Glomerular visceral epithelial cell (primary cell): ENCODE data around the gene GALNT2.

ENCODE experiments used
- DNase-seq: peaks from one replicate; pipeline ENCODE4 v3.0.0-alpha.2; 2016; ENCODE audit errors: extremely low spot score

GALNT2 gene

DNA sequence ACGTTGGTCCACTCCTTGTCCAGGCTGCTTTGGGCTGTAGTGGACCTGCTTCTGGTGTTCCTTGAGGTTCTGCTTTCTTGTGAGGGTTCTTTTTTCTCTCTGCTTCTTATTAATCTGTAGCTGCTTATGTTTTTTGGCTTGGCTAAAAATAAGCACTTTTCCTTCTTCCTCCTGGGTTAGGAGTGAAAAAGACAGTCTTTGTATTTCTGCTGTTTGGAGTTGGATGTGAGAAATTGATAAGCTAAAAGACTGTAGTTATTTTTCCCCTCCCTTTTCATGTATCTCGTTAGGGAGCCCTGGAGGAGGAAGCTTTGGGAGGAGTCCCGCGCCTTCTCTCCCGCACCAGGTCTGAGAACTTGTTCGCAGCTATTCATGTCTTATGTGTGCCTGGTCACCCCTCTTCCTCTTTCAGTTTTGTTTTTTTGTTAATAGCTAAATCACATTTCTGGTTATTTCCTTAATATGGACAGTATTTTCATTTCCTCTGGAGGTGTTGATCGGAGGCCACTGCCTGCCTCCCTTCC is 79.0 kb downstream of the GALNT2 start:
- DNase-seq: no peak

DNA sequence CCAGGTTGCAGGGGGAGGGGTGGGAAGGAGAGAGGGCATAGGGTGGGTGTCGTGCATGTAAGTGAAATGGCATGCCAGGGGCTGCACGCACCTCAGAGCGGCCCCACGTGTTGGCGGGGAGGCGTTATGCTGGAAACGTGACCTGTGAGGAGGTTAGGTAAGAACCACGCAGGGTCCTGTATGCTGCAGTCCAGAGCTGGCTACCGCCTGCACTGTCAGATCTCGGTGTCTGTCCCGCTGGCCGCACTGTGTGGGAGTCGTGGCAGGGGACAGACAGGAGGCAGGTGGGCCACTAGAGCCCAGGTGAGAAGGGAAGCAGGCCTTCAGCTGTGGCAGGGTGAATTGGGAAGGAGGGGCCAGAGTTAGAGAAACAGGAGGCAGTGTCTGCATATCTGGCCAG is 79.7 kb downstream of the GALNT2 start:
- DNase-seq: no peak

DNA sequence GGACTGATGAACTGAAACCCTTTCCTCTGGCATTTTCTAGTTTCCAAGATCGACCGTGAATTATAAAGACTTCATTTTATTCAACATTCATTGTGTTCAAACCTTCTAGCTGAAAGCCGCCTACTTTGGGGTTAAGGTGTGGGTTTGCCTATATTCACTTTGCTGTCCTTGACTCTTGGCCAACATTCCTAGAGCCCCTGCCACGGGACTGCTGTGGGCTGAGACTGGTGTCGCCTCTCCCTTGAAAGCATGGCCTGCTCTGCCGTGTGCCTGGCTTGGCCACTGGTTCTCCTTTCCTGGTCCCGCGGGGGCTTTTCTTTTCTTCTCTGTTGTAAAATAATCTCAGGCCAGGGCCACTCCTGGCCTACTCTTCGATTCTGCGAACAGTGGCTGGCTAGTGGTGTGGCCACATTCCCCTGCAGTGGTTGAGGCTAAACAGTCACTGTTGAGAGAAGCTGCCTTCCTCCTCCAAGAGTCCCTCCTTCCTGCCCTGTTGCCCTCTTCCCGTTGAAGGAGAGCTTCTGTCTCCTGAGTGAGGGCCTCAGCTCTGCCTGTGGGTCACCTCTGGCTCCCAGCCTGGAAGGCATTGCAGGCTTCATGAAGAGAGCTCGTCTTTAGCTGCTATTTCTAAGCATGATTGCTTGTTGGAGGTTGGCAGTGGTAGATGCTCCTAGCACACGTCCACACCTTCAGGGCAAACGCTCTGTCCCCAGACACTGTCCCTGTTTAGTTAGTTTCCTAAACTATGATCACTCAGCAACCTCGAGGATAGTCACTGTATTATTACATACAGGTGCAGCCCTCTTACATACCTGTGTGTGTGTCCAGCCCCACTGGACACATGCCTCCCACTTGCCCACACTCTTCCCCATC is 80.5 kb downstream of the GALNT2 start:
- DNase-seq: no peak

DNA sequence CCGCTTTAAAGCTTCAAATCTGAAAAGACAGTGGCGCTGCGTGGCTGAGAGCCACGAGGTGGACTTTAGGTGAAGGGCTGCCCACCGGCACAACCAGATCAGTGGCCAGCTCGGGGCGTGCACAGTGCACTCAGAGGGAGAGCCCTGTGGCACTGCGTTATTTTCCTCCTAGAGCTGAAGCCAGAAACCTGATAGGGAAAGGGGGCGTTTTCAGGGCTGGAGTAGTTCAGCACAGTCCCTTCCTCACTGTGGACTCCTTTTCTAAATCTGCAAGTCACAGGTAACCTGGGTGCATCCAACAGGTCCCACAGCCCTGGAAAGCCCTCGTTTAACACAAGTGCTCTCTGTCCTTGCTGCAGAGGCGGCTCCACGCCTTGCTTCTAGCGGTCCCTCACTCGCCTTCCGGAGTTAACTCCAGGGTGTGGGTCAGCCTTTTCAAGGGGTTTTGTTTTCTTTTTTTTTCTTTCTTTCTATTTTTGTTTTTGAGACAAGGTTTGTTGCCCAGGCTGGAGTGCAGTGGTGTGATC is 81.2 kb downstream of the GALNT2 start:
- no peak for DNase-seq

DNA sequence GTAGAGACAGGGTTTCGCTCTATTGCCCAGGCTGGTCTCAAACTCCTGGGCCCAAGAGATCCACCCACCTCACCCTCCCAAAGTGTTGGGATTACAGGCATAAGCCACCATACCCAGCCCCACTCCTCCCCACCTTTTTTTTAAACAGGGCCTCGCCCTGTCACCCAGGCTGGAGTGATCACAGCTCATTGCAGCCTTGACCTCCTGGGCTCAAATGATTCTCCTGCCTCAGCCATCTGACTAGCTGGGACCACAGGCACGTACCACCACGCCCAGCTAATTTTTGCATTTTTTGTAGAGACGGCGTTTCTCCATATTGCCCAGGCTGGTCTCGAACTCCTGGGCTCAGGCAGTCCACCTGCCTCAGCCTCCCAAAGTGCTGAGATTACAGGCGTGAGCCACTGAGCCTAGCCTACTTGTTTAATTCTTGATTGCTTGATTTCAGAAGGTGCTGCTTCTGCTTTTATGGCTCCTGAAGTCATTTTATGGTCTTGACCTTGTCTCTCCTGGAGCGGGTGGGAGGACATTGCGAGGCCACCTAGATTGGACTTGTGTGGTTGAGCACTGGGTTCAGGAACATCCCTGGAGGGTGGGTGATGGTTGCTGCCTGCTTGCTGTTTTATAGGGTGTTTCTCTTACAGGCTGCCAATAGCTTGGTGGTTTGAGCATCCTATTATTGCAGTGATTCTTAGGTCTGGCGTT is 81.9 kb downstream of the GALNT2 start:
- DNase-seq: no peak

DNA sequence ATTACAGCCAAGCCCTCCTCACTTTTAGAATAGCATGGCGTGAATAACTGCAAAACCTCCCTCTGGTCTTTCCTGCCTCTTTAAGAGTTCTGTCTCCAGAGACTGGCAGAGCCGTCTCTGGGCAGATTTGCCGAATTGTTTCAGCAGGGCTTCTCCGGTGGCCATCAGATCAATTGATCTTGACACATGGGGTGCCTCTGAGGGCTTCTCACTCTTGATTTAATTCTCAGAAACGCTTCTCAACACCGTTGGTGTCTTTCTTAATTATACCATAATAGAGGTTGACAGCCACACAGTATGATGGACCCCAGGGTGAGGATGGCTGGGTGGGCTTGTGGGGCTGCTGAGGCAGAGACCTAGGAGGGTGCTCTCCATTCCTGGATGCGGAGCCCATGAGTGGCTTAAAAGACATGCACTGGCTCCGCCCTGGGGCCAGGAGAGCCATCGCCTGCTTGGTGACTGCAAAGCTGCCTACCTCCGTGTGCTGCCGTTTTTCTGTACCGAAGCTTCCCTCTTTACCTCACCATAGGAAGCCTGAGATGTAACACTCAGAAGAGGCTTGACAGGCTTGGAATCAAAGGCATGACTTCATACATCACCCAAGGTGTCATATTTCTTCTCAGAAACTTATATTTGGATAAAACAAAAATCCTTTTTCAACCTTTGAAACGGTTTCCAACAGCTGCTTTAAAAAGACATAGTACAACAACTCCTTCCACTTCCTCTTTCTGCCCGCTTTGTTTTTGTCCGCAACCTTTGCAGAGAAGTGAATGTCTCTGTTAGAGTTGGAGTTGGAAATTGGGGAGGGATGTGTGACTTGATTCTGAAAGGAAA is 82.9 kb downstream of the GALNT2 start:
- DNase-seq: no peak

DNA sequence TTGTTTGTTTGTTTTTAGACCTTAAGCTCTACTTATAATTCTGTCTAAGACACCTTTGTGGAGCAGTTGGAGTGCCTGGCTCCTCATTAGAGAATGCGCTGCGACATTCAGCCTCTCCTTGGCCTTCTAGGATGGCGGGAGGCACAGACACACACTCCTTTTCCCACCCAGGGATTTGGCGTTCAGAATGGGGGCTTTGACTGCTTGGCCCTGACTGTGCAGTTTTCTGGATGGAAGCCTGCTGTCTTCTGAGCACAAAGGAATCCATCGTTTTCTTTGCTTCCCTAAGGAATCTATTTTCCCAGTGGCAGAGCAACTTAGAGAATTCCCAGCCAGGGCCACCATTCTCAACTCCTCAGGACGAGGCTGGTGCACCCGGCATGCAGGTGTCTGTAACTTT is 83.6 kb downstream of the GALNT2 start:
- DNase-seq: no peak

DNA sequence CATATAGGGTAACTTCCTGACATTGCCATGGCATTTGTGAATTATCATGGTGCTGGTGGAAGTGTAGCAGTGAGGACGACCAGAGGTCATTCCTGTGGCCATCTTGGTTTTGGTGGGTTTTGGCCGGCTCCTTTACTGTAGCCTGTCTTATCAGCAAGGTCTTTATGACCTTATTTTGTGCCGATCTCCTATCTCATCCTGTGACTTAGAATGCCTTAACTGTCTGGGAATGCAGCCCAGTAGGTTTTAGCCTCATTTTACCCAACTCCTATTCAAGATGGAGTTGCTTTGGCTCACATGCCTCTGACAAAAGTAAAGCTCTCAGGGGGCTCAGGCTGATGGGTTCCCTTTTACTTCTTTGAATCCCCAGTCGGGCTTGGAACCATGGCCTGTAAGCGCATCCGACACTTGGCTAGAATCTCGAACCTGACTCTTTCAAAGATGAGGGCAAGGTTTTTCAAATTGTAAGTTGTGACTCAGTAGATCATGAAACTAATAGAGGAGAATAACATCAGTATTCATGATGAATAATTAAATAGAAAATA is 85.0 kb downstream of the GALNT2 start:
- DNase-seq: no peak

DNA sequence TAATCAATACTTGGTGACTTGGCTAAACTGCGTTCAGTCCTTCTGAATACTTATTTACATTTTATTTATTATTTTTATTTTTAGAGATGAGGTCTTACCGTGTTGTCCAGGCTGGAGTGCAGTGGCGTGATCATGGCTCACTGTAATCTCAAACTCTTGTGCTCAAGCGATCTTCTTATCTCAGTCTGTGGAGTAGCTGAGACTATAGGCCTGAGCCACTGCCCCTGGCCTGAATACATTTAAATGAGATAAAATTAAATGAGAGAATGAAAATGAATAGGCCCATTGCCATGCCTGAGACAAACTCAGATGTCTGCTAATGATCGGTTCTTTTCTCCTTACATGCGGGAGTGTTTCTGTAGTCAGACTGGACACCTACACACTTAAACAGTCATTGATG is 86.0 kb downstream of the GALNT2 start:
- no peak for DNase-seq

DNA sequence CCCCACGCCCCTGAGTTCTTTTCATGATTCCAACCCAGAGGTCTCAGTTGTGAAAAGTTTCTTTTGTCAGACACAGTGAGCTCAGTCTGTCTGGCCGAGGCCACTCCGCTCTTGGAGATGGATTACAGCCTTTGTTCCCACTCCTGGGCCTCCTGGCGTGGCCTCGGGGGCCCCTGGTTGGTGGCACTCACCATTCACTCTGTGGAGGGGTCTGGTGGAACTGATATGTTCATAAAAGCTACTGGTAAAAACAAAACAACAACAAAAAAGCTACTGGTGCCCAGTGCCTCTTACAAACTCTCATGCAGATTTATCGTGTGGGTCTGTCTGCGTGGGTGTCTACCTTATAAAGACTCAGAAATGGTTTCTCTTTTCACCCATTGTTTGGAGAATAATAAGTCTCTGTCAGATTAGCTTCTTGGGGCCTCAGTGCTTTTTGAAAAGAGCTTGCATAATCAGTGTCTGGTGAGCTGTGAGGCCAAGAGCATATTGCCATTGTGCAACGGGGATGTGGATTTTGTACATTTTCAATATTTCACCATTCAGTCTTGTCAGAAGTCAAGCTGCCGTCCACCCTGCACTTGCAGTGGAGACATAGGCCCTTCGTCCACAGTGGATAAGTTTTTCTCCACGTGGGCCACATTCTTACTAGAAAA is 86.7 kb downstream of the GALNT2 start:
- no peak for DNase-seq

DNA sequence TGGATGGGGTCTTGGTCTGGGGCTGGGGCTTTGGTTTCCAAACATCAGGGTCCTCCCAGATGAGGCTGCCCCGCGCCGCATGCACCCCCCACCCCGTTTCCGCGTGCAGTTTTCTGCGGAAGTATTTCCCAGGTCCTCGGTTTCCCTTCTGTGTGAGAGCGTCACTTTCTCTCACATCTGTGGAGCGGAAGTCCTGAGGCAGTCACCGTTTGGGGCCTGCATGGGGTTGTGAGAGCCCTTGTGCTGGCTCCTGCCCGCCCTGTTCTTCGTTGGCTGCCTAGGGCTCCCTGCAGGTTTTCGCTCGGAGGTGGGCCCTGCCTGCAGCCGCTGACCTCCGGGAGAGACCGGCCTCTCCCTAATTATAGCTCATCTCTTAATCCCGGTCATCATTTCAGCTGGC is 88.0 kb downstream of the GALNT2 start:
- no peak for DNase-seq

DNA sequence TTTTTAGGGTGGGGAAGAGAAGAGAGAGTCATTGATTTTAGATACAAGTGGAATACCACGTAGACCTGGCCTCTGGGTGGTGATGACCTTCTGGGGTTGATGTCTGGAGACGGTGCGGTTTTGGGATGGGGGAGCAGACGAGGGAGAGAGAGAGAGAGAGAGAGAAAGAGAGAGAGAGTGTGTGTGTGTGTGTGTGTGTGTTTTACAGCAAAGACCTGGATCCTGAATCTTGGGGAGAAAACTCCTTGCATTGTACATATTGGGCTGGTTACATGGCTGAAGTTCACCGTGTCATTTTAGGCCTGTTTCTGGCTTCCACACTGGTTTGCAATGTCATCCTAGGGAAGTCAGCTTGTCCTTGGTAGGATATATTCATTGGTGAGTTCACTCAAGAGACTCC is 89.0 kb downstream of the GALNT2 start:
- DNase-seq: no peak

DNA sequence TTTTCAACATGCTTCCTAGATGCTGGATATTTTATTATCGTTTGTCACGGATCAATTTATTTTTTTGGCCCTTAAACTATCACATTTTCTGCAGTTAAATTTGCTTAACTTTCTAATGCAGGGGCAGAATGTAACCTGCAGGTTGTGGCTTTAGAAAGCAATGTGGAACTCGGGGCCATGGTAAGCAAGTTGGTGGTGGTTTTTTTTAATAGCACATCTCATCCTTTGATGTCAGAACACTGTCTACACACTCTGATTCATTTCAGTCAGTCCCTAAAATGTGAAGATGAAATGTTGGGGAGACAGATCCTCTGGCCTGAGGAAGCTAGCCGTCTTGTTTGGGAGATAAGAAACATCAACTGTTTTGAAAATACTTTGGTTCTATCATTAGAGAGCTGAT is 89.5 kb downstream of the GALNT2 start:
- DNase-seq: no peak

DNA sequence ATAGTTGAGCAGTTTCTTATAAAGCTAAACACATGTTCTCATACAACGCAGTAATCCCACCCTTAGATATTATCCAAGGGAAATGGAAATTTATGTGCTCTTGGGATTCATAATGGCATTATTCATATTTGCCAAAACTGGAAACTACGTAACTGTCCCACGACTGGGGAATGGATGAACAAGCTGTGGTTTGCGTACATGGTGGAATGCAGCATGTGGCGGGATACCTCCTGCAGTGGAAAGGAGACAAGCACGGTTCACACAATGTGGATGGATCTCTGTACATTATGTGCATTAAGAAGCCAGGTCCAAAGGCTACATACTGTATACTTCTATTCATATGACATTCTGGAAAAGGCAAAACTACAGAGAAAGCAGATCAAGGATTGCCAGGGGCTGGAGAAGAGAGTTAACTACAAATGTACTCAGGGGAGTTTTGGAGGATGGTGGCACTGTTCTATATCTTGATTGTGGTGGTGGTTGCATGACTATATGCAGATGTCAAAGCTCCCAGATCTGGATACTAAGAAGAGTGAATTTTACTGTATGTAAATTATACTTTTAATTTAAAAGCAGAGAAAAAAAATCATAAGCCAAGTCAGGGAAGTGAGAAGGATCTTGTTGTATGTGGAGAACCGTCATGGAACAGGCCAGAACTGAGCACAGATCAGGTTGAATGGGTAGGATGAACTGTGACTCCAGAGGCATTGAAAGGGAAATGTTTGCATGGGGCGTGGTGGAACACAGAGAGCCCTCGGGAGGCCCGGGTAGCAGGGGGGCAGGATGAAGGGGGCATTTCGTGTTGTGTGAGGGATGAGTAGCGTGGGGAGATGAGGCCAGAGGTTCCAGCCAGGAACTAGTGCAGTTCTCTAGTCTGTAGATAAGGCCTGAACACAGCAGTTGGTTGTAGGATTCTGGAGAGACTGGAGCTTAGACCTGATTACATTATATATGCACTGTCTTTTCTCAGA is 90.7 kb downstream of the GALNT2 start:
- DNase-seq: peak; percentile 18

DNA sequence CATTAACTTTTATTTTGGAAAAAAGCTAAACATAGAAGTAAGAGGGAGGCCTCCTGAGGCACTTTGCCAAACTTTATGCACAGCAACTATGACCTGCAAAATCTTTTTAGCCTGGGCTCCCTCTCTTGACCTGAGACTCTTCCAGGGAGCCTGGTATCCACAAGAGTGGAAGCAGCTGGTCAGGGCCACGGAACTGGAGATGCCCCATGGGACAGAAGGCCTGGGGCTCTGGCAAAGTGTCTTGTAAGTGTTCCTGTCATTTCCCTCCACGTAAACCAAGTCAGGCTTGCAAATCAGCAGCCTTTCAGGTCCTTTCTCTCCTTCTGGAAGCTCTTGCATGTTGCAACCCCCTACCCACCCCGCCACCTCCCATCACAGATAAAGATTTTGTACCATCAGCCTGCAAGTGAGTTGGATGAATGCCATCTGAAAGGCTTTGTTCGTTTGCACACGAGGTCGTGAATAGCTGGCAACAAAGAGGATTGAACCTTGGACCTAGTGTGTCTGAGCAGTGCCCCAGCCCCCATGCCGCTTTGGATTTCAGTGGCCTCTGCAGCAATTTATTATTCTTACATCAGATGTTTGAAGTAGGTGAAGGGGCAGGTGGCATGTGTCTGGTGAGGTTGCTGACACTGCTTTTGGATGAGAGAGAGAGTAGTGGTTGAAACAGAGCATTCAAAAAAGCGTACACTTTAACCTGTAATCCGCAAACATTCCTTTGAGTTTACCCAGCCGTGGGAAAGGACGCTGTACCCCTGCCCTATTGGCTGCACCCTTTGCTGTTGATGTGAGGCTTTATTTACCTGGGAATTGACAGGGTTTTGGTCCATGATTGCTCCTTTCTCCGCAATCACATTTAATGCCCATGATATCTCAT is 91.6 kb downstream of the GALNT2 start:
- peak; percentile 41 for DNase-seq

DNA sequence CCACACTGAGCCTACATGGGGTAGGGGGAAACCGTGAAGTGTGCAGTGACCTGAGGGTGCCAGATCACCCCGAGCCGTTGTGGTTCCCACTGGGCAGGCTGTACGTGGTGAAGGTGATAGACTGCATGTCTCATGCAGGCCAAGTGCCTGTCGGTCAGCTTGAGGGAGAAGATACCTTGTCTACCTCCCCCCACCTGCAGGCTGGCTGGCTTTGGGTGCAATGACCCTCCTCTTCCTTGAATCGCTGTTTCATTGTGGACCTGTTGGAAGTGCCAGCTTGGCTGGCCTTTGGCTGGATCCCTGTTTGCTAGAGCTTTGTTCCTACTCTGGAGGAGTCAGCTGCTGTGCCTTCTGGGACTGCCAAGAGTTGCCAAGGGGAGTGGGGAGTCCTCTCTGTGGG is 92.5 kb downstream of the GALNT2 start:
- DNase-seq: no peak

DNA sequence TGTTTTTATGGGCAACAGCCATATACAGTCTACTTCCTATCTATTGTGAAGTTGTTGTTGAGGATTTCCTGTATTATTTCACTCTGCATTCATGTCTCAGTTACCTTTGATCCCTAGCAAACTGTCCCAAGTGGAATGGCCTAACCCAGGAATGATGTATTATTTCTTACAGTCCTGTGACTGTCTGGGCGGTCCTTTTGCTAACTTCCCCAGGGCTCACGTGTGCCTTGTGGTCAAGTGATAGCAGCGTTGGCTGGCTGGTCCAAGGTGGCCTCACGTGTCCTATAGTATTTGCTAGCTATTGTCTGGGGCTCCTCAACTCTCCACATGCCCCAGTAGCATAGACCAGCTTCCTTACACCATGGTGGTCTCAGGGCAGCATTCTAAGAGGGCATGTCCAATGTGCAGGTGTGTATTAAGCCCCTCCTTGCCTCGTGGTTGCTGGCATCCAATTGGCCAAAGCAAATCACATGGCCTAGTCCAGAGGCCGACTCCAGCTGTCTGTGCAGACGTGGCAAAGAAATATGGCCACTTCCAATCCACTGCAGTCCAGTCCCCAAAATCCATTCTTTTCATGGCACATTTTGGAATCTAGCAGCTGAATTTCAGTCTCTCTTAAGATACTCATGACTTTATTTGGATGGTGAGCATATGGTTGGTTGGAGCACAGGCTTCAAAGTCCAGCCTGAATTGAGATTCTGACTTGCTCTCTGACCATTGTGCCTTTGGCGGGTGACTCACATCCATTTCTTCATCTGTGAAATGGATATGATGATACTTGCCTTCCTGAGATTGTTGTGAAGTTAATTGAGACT is 94.1 kb downstream of the GALNT2 start:
- no peak for DNase-seq

DNA sequence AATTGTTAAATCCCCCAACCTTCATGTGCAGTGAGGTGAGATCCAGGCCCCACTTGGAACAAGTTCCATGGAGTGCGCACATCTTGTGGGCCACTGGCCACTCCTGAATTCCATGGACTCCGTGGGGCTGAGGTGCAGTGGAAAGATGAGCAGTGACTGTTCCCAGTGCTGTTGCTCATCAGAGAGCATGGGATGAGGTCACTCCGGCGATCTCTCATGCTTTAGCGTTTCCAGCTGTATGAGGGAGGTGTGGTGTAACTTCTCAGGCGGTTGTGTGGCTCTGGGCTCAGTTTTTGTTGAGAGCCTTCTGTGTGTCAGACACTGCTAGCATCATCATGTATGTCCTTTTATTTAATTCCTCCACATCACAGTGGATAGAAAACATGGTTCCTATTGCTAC is 96.2 kb downstream of the GALNT2 start:
- peak; percentile 54 for DNase-seq
